ENCODE results near the gene PCGF3. TPM values are rescaled to one million over a fixed set of nuclear protein-coding genes. Genes with fewer than 3 reads are reported as not detected.
A peak's percentile ranks its signal among the peaks of the same experiment; 100 is the strongest.
"Not testable (repeated sequence)": the region's sequence is repeated elsewhere in the genome, so short reads cannot be mapped to it uniquely, and the experiment has no call there.

Gene PCGF3
- total RNA-seq, 3 donors from 2014 or later = 60.6 to 71.7 (median 69.4) TPM

GRCh38 chr4:748461-748860 is 42.8 kb downstream of the PCGF3 start:
- intact Hi-C loops (cut with DNase I; ENCODE audit: low total_unique reads) = no loop called here
- TF ChIP-seq POLR2AphosphoS5 (IDR thresholded peaks at IDR 0.05) (no peak), POLR2A (IDR thresholded peaks at IDR 0.05) (no peak), CTCF (IDR thresholded peaks at IDR 0.05) (no peak)
- Histone ChIP-seq H3K4me1 (no peaks in the 10 kb centered on the region), H3K27ac (no peak overlapping the region), H3K9me3 (no peaks in the 10 kb centered on the region), H3K27me3 (no peaks in the 10 kb centered on the region), H3K4me3 (no peak overlapping the region), H3K36me3 (no peaks in the 10 kb centered on the region)
- DNase-seq (ENCODE audit: low spot score in 2 of 2) = no peak

GRCh38 chr4:749698-750666 is 44.4 kb downstream of the PCGF3 start:
- no peak overlapping the region for H3K27ac ChIP-seq
- no peaks in the 10 kb centered on the region for H3K9me3 ChIP-seq
- intact Hi-C loops (cut with DNase I; ENCODE audit: low total_unique reads) = loop anchor here (10.0 kb wide), 1 partner anchor 465 kb away; no protein-coding TSS in a partner anchor

GRCh38 chr4:751676-752075 is 46.0 kb downstream of the PCGF3 start:
- Histone ChIP-seq H3K27me3 (no peaks in the 10 kb centered on the region), H3K27ac (no peak overlapping the region), H3K4me3 (no peak overlapping the region), H3K4me1 (no peaks in the 10 kb centered on the region), H3K36me3 (no peaks in the 10 kb centered on the region), H3K9me3 (no peaks in the 10 kb centered on the region)
- TF ChIP-seq POLR2AphosphoS5 (IDR thresholded peaks at IDR 0.05) (no peak), CTCF (IDR thresholded peaks at IDR 0.05) (no peak), POLR2A (IDR thresholded peaks at IDR 0.05) (no peak)
- intact Hi-C loops (cut with DNase I; ENCODE audit: low total_unique reads) = loop anchor here (10.0 kb wide), 1 partner anchor 463 kb away; no protein-coding TSS in a partner anchor
- DNase-seq (ENCODE audit: low spot score in 2 of 2) = no peak

More at GRCh38 chr4:749698-750666, 44.4 kb downstream of the PCGF3 start:
- no peak for TF ChIP-seq POLR2A (IDR thresholded peaks at IDR 0.05)
- no peak for TF ChIP-seq CTCF (IDR thresholded peaks at IDR 0.05)
- peak in 1 of 3 donors; percentile 32 for TF ChIP-seq POLR2AphosphoS5 (IDR thresholded peaks at IDR 0.05)
- Histone ChIP-seq H3K4me3 (no peak overlapping the region), H3K36me3 (no peaks in the 10 kb centered on the region), H3K4me1 (no peaks in the 10 kb centered on the region), H3K27me3 (no peaks in the 10 kb centered on the region)
- DNase-seq (ENCODE audit: low spot score in 2 of 2) = no peak

- H3K27ac ChIP-seq = no peak overlapping the region
- no peak overlapping the region for H3K4me3 ChIP-seq
- no peaks in the 10 kb centered on the region for H3K4me1 ChIP-seq
- no peak for DNase-seq (ENCODE audit: low spot score in 2 of 2)
- H3K27me3 ChIP-seq = no peaks in the 10 kb centered on the region
- intact Hi-C loops (cut with DNase I; ENCODE audit: low total_unique reads) = loop anchor here (10.0 kb wide), 1 partner anchor 462 kb away; no protein-coding TSS in a partner anchor
- no peaks in the 10 kb centered on the region for H3K36me3 ChIP-seq
- no peak for TF ChIP-seq CTCF (IDR thresholded peaks at IDR 0.05)
- TF ChIP-seq POLR2AphosphoS5 (IDR thresholded peaks at IDR 0.05) = no peak
- TF ChIP-seq POLR2A (IDR thresholded peaks at IDR 0.05) = no peak
- H3K9me3 ChIP-seq = no peaks in the 10 kb centered on the region
Measured at GRCh38 chr4:752196-752861, 46.7 kb downstream of the PCGF3 start.

- not testable (repeated sequence) for H3K4me3 ChIP-seq; H3K36me3 ChIP-seq; H3K27ac ChIP-seq; H3K9me3 ChIP-seq; DNase-seq (ENCODE audit: low spot score in 2 of 2); H3K4me1 ChIP-seq; H3K27me3 ChIP-seq
- intact Hi-C loops (cut with DNase I; ENCODE audit: low total_unique reads) = loop anchor here (10.0 kb wide), 1 partner anchor 462 kb away; no protein-coding TSS in a partner anchor
Measured at GRCh38 chr4:753186-753585, 47.6 kb downstream of the PCGF3 start.
